Stimulated activated naive CD4-positive, alpha-beta T cell (primary cell): ENCODE measurements around the gene B2M.
A peak's percentile ranks its signal among the peaks of the same experiment; 100 is the strongest.
"Not testable (repeated sequence)": the region's sequence is repeated elsewhere in the genome, so short reads cannot be mapped to it uniquely, and the experiment has no call there.

ENCODE experiments used
- DNase-seq, 6 experiments: peaks; one replicate each; lab custom pipeline; 2025; lab: John Stamatoyannopoulos, UW

B2M gene

GRCh38 chr15:44698641-44699040 is 12.7 kb upstream of the B2M start:
- DNase-seq = no peak

GRCh38 chr15:44700676-44701075 is 10.6 kb upstream of the B2M start:
- DNase-seq = not testable (repeated sequence)

DNA sequence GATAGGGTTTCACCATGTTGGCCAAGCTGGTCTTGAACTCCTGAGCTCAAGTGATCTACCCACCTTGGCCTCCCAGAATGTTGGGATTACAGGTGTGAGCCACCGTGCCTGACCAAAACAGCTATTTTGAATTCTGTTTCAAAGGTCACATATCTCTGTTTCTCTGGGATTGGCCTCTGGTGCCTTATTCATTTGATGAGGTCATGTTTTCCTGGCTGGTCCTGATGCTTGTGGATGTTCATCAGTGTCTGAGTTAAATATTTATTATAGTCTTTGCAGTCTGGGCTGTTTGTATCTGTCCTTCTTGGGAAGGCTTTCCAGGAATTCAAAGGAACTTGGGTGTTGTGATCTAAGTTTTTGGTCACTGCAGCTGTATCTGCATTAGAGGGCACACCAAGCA is 5.3 kb upstream of the B2M start:
- no peak for DNase-seq

DNA sequence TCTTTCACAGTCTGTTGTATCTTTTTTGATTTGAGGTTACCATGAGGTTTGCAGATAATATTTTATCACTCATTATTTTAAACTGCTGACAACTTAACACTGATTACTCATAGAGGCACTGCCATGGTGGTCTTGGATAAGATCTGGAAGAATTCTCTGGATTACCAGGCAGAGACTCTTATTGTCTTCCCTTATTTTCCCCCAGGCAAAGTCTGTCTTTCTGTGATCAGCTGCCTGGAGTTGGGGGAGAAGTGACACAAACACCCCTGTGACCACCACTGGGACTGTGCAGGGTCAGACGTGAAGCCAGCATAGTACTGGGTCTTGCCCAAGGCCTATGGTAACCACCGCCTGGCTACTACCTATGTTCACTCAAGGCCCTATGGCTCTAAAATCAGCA is 4.9 kb upstream of the B2M start:
- DNase-seq = no peak

DNA sequence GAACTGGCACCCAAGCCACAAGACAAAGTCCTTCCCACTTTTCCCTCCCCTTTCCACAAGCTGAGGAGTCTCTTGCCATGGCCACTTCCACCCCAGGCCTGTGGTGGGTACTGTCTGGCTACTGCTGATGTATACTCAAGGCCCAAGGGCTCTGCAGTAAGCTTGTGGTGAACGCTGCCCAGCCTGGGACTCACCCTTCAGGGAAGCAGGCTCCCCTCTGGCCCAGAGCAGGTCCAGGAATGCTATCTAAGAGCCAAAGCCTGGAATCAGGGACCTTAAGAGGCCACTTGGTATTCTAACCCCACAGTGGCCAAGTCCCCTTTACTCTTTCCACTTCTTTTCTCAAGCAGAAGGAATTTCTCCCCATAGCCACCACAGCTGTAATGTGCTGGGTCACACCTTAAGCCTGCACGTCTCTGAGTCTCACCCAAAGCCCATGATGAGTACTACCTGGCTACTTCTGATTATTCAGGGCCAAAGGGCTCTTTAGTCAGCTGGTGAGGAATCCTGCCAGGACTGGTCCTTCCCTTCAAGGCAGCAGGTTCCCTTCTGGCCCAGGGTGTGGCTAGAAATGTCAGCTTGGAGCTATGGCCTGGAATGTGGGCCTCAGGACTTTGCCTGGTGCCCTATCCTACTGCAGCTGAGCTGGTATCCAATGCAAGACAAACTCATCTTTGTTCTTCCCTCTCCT is 4.2 kb upstream of the B2M start:
- no peak for DNase-seq

- peak; percentile 8 to 79 (median 45) for DNase-seq
These were observed 851 bp upstream of the B2M start for GRCh38 chr15:44710236-44711095.

DNA sequence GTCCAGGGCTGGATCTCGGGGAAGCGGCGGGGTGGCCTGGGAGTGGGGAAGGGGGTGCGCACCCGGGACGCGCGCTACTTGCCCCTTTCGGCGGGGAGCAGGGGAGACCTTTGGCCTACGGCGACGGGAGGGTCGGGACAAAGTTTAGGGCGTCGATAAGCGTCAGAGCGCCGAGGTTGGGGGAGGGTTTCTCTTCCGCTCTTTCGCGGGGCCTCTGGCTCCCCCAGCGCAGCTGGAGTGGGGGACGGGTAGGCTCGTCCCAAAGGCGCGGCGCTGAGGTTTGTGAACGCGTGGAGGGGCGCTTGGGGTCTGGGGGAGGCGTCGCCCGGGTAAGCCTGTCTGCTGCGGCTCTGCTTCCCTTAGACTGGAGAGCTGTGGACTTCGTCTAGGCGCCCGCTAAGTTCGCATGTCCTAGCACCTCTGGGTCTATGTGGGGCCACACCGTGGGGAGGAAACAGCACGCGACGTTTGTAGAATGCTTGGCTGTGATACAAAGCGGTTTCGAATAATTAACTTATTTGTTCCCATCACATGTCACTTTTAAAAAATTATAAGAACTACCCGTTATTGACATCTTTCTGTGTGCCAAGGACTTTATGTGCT is 527 bp downstream of the B2M start:
- DNase-seq = peak; percentile 58 to 89 (median 72)

- DNase-seq = peak; percentile 57 to 82 (median 72)
These were observed 1.2 kb downstream of the B2M start for GRCh38 chr15:44712346-44713005.

DNA sequence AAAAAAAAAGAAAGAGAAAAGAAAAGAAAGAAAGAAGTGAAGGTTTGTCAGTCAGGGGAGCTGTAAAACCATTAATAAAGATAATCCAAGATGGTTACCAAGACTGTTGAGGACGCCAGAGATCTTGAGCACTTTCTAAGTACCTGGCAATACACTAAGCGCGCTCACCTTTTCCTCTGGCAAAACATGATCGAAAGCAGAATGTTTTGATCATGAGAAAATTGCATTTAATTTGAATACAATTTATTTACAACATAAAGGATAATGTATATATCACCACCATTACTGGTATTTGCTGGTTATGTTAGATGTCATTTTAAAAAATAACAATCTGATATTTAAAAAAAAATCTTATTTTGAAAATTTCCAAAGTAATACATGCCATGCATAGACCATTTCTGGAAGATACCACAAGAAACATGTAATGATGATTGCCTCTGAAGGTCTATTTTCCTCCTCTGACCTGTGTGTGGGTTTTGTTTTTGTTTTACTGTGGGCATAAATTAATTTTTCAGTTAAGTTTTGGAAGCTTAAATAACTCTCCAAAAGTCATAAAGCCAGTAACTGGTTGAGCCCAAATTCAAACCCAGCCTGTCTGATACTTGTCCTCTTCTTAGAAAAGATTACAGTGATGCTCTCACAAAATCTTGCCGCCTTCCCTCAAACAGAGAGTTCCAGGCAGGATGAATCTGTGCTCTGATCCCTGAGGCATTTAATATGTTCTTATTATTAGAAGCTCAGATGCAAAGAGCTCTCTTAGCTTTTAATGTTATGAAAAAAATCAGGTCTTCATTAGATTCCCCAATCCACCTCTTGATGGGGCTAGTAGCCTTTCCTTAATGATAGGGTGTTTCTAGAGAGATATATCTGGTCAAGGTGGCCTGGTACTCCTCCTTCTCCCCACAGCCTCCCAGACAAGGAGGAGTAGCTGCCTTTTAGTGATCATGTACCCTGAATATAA is 2.0 kb downstream of the B2M start:
- DNase-seq = peak in 2 of 6 experiments; percentile 42 to 50

DNA sequence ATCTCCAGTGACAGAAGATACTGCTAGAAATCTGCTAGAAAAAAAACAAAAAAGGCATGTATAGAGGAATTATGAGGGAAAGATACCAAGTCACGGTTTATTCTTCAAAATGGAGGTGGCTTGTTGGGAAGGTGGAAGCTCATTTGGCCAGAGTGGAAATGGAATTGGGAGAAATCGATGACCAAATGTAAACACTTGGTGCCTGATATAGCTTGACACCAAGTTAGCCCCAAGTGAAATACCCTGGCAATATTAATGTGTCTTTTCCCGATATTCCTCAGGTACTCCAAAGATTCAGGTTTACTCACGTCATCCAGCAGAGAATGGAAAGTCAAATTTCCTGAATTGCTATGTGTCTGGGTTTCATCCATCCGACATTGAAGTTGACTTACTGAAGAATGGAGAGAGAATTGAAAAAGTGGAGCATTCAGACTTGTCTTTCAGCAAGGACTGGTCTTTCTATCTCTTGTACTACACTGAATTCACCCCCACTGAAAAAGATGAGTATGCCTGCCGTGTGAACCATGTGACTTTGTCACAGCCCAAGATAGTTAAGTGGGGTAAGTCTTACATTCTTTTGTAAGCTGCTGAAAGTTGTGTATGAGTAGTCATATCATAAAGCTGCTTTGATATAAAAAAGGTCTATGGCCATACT is 4.0 kb downstream of the B2M start:
- DNase-seq = peak in 2 of 6 experiments; percentile 14 to 26

DNA sequence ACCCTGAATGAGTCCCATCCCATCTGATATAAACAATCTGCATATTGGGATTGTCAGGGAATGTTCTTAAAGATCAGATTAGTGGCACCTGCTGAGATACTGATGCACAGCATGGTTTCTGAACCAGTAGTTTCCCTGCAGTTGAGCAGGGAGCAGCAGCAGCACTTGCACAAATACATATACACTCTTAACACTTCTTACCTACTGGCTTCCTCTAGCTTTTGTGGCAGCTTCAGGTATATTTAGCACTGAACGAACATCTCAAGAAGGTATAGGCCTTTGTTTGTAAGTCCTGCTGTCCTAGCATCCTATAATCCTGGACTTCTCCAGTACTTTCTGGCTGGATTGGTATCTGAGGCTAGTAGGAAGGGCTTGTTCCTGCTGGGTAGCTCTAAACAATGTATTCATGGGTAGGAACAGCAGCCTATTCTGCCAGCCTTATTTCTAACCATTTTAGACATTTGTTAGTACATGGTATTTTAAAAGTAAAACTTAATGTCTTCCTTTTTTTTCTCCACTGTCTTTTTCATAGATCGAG is 4.5 kb downstream of the B2M start:
- no peak for DNase-seq

DNA sequence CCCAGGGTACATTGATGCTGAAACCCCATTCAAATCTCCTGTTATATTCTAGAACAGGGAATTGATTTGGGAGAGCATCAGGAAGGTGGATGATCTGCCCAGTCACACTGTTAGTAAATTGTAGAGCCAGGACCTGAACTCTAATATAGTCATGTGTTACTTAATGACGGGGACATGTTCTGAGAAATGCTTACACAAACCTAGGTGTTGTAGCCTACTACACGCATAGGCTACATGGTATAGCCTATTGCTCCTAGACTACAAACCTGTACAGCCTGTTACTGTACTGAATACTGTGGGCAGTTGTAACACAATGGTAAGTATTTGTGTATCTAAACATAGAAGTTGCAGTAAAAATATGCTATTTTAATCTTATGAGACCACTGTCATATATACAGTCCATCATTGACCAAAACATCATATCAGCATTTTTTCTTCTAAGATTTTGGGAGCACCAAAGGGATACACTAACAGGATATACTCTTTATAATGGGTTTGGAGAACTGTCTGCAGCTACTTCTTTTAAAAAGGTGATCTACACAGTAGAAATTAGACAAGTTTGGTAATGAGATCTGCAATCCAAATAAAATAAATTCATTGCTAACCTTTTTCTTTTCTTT is 5.8 kb downstream of the B2M start:
- peak in 1 of 6 experiments; percentile 36 for DNase-seq

GRCh38 chr15:44718180-44718926 is 7.0 kb downstream of the B2M start:
- DNase-seq = no peak

- DNase-seq = peak in 2 of 6 experiments; percentile 48 to 59
These were observed 7.6 kb downstream of the B2M start for GRCh38 chr15:44718927-44719292.

- peak; percentile 37 to 74 (median 60) for DNase-seq
These were observed 8.1 kb downstream of the B2M start for GRCh38 chr15:44719293-44719999.

- peak in 1 of 6 experiments; percentile 46 for DNase-seq
These were observed 8.7 kb downstream of the B2M start for GRCh38 chr15:44720000-44720435.

GRCh38 chr15:44720460-44721176 is 9.3 kb downstream of the B2M start:
- DNase-seq = peak in 3 of 6 experiments; percentile 19 to 54 (median 47)

- DNase-seq = no peak
These were observed 10.7 kb downstream of the B2M start for GRCh38 chr15:44722011-44722410.
